ENCODE data around the gene DEPDC5.

Gene DEPDC5

GRCh38 chr22:31925056-31925455 is 171.2 kb downstream of the DEPDC5 start:
- DNase-seq (ENCODE audit: low read depth) = no peak

- DNase-seq (ENCODE audit: low read depth) = no peak
Measured at GRCh38 chr22:31926024-31926423, 172.2 kb downstream of the DEPDC5 start.

- peak; percentile 47 for DNase-seq (ENCODE audit: low read depth)
Measured at GRCh38 chr22:31926969-31927368, 173.2 kb downstream of the DEPDC5 start.

- no peak for DNase-seq (ENCODE audit: low read depth)
Measured at GRCh38 chr22:31927562-31927961, 173.7 kb downstream of the DEPDC5 start.

- DNase-seq (ENCODE audit: low read depth) = no peak
Measured at GRCh38 chr22:31929167-31929930, 175.5 kb downstream of the DEPDC5 start.

- no peak for DNase-seq (ENCODE audit: low read depth)
Measured at GRCh38 chr22:31932863-31933262, 179.0 kb downstream of the DEPDC5 start.

- no peak for DNase-seq (ENCODE audit: low read depth)
Measured at GRCh38 chr22:31933406-31933805, 179.6 kb downstream of the DEPDC5 start.

- DNase-seq (ENCODE audit: low read depth) = no peak
Measured at GRCh38 chr22:31933816-31934482, 180.1 kb downstream of the DEPDC5 start.

- no peak for DNase-seq (ENCODE audit: low read depth)
Measured at GRCh38 chr22:31935961-31936635, 182.3 kb downstream of the DEPDC5 start.

- DNase-seq (ENCODE audit: low read depth) = no peak
Measured at GRCh38 chr22:31937341-31937740, 183.5 kb downstream of the DEPDC5 start.

GRCh38 chr22:31938296-31938695 is 184.5 kb downstream of the DEPDC5 start:
- no peak for DNase-seq (ENCODE audit: low read depth)

GRCh38 chr22:31940506-31940905 is 186.7 kb downstream of the DEPDC5 start:
- no peak for DNase-seq (ENCODE audit: low read depth)

- DNase-seq (ENCODE audit: low read depth) = no peak
Measured at GRCh38 chr22:31942091-31942490, 188.3 kb downstream of the DEPDC5 start.

- DNase-seq (ENCODE audit: low read depth) = no peak
Measured at GRCh38 chr22:31943206-31943977, 189.6 kb downstream of the DEPDC5 start.

- peak; percentile 83 for DNase-seq (ENCODE audit: low read depth)
Measured at GRCh38 chr22:31943978-31944699, 190.3 kb downstream of the DEPDC5 start, which contains the start of gene YWHAH. Gene YWHAH (plus strand): TSS chr22:31944535. CDS start chr22:31944734, 199 bp downstream.

GRCh38 chr22:31944700-31945442 is 191.1 kb downstream of the DEPDC5 start:
- no peak for DNase-seq (ENCODE audit: low read depth)

- no peak for DNase-seq (ENCODE audit: low read depth)
Measured at GRCh38 chr22:31945443-31945855, 191.6 kb downstream of the DEPDC5 start.

GRCh38 chr22:31945971-31946680 is 192.3 kb downstream of the DEPDC5 start:
- peak; percentile 40 for DNase-seq (ENCODE audit: low read depth)

GRCh38 chr22:31947296-31947695 is 193.5 kb downstream of the DEPDC5 start:
- peak; percentile 27 for DNase-seq (ENCODE audit: low read depth)

GRCh38 chr22:31948002-31948401 is 194.2 kb downstream of the DEPDC5 start:
- DNase-seq (ENCODE audit: low read depth) = no peak
